ENCODE measurements around the gene PREX1. TPM values are rescaled to one million over a fixed set of nuclear protein-coding genes. Genes with fewer than 3 reads are reported as not detected.

Gene PREX1
- polyA plus RNA-seq, 1 experiment = 1.3 TPM

DNA sequence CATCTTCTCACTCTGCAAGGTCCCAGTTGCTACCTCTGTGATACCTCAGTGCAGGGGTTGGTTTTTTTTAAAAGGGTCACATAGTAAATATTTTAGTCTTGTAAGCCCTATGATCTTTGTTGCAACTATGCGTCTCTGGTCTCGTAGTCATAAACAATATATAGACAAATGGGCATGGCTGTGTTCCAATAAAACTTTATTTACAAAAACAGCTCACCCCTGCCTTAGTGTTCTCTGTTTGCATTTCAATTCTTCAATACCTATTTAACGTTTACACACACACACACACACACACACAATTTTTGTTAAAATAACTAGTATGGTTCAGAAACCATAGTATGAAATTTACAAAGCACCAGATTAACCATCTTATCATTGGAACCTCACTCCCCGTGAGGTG, 216.8 kb downstream of the PREX1 start:
- TF ChIP-seq, protein P1, sequence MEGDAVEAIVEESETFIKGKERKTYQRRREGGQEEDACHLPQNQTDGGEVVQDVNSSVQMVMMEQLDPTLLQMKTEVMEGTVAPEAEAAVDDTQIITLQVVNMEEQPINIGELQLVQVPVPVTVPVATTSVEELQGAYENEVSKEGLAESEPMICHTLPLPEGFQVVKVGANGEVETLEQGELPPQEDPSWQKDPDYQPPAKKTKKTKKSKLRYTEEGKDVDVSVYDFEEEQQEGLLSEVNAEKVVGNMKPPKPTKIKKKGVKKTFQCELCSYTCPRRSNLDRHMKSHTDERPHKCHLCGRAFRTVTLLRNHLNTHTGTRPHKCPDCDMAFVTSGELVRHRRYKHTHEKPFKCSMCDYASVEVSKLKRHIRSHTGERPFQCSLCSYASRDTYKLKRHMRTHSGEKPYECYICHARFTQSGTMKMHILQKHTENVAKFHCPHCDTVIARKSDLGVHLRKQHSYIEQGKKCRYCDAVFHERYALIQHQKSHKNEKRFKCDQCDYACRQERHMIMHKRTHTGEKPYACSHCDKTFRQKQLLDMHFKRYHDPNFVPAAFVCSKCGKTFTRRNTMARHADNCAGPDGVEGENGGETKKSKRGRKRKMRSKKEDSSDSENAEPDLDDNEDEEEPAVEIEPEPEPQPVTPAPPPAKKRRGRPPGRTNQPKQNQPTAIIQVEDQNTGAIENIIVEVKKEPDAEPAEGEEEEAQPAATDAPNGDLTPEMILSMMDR (IDR thresholded peaks at IDR 0.05; ENCODE audit: insufficient read depth, low read depth, low read length) = no peak
- CTCF ChIA-PET = interaction anchor here (1.8 kb wide), 1 partner anchor 10 kb away, joined by 8 read pairs; no protein-coding TSS in a partner anchor
- POLR2A ChIA-PET = no interaction called here

DNA sequence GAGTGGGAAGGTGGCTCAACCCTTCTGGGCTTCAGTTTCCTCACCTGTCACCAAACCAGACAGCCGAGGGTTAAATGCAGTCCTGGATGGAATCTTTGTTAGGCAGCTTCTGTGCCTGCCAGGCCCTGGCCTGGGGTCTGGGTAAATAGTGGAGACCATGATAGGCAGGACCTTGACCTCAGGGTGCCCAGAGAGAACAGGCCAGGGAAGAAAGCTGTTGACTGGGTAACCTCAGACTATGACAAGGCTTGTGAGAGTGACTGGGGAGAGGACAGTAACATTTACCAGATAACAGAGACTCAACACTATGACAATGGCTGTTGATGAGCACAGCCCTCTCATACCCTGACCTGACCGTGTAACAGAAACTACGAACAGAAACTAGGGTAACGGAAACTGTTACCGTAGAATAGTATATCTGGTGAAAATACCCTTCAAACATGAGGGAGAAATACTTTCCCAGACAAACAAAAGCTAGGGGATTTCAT, 218.3 kb downstream of the PREX1 start:
- Histone ChIP-seq H3K27me3 (ENCODE audit: control insufficient read depth, insufficient read depth, low read length) (peaks cover 4% of the 10 kb centered on the region), H3K36me3 (ENCODE audit: control insufficient read depth, insufficient read depth, low read length) (no peaks in the 10 kb centered on the region), H3K4me3 (ENCODE audit: low read depth, low read length) (no peak overlapping the region)
- CTCF ChIA-PET = interaction anchor here (0.8 to 1.3 kb wide), 2 partner anchors 11 to 931 kb away, joined by 3 to 4 read pairs; no protein-coding TSS in a partner anchor
- POLR2A ChIA-PET = no interaction called here
- no peak for DNase-seq (ENCODE audit: low read depth)
- TF ChIP-seq, protein P1 (IDR thresholded peaks at IDR 0.05; ENCODE audit: insufficient read depth, low read depth, low read length) = no peak

More for the DNA sequence above, 216.8 kb downstream of the PREX1 start:
- peaks cover 4% of the 10 kb centered on the region for H3K27me3 ChIP-seq (ENCODE audit: control insufficient read depth, insufficient read depth, low read length)
- no peak for DNase-seq (ENCODE audit: low read depth)
- no peak overlapping the region for H3K4me3 ChIP-seq (ENCODE audit: low read depth, low read length)
- no peaks in the 10 kb centered on the region for H3K36me3 ChIP-seq (ENCODE audit: control insufficient read depth, insufficient read depth, low read length)

DNA sequence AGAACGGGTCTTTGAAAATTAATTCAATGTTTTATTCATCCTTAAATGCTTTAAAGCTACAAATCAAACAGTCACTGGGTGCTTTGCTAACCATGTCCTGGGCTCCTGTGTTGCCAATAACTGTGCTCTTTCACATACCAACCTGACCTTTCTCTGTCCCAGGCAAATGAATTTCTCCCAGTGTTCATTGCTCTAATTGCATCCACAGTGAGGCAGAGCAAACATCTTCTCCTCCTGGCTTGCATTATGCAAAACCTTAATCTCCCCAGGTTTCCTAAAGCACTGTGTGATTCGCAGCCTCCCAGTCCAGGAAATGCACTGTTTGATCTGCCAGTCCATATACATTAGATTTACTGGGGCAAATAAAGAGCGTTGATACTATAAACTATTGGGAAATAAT, 219.0 kb downstream of the PREX1 start:
- ChIA-PET POLR2A (no interaction called here), CTCF (interaction anchor here (0.8 kb wide), 1 partner anchor 12 kb away, joined by 4 read pairs; no protein-coding TSS in a partner anchor)
- no peak for DNase-seq (ENCODE audit: low read depth)
- TF ChIP-seq, protein P1 (IDR thresholded peaks at IDR 0.05; ENCODE audit: insufficient read depth, low read depth, low read length) = no peak
- H3K36me3 ChIP-seq (ENCODE audit: control insufficient read depth, insufficient read depth, low read length) = no peaks in the 10 kb centered on the region
- H3K27me3 ChIP-seq (ENCODE audit: control insufficient read depth, insufficient read depth, low read length) = peaks cover 3% of the 10 kb centered on the region
- no peak overlapping the region for H3K4me3 ChIP-seq (ENCODE audit: low read depth, low read length)

DNA sequence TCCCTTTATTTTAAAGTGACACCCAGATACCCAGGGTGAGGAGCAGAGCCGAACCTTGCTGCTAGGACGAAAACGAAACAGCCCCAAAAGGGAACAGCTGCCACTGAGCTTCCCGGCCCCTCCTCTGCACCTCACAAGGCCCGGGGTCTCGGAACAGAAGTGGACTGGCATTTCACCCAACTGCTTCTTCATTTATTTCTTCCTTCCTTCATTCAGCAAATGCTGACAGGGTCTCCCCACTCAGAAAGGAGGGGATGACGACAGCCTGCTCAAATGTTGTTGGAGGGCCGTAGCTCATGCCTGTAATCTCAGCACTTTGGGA, 220.3 kb downstream of the PREX1 start:
- TF ChIP-seq, protein P1 (IDR thresholded peaks at IDR 0.05; ENCODE audit: insufficient read depth, low read depth, low read length) = no peak
- Histone ChIP-seq H3K36me3 (ENCODE audit: control insufficient read depth, insufficient read depth, low read length) (no peaks in the 10 kb centered on the region), H3K27me3 (ENCODE audit: control insufficient read depth, insufficient read depth, low read length) (no peaks in the 10 kb centered on the region; the same call in 1 of the 2 replicates), H3K4me3 (ENCODE audit: low read depth, low read length) (no peak overlapping the region)
- ChIA-PET POLR2A (no interaction called here), CTCF (interaction anchor here (1.2 kb wide), 1 partner anchor 14 kb away, joined by 8 read pairs; no protein-coding TSS in a partner anchor)
- no peak for DNase-seq (ENCODE audit: low read depth)

DNA sequence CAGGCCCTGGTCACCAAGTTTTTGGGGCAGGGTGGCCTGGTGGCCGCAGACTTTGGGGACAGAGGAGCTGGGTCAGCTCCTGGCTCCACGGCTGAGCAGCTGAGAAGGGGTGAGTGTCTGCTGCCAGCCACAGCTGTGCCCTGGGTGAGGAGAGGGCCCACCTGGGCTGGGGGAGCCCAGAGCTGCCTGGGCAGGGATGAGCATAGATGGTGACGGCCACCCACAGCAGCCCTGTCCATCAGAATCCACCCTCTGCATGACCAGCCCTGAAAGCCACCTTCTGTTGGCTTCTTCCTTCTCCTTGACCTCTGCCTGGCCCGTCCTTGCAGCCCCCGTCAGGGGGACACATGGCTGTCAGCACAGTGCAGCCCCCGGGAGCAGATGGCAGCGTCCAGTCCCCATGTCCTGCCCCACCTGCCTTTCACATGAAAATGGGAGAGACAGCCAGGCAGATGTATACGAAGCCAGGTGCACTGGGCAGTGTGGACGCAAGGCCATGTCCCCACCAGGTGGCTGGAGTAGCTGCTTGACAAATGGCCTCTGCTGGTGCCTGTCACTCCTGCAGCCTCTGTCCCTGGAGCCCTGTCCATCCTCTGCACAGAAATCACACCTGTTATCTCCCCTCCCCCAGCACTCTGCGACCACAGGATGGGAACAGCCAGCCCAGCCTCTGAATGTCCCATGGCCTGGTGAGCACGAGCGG, 220.8 kb downstream of the PREX1 start:
- Histone ChIP-seq H3K36me3 (ENCODE audit: control insufficient read depth, insufficient read depth, low read length) (no peaks in the 10 kb centered on the region), H3K27me3 (ENCODE audit: control insufficient read depth, insufficient read depth, low read length) (no peaks in the 10 kb centered on the region; the same call in 1 of the 2 replicates), H3K4me3 (ENCODE audit: low read depth, low read length) (no peak overlapping the region)
- ChIA-PET CTCF (interaction anchor here (1.2 to 1.3 kb wide), 2 partner anchors 14 to 943 kb away, joined by 3 to 8 read pairs; no protein-coding TSS in a partner anchor), POLR2A (no interaction called here)
- no peak for DNase-seq (ENCODE audit: low read depth)
- TF ChIP-seq, protein P1 (IDR thresholded peaks at IDR 0.05; ENCODE audit: insufficient read depth, low read depth, low read length) = no peak

All from BJ (cell line).